ENCODE measurements around the gene LCN12. TPM values are rescaled to one million over a fixed set of nuclear protein-coding genes. Genes with fewer than 3 reads are reported as not detected.
A peak's percentile ranks its signal among the peaks of the same experiment; 100 is the strongest.

Gene LCN12
- total RNA-seq, 1 experiment from 2014 or later = 4.2 TPM

GRCh38 chr9:136946228-136947027 is 5.6 kb upstream of the LCN12 start:
- no TSS peak for BruUV-seq (replicated peaks)
- no peaks in the 10 kb centered on the region for H3K9me2 ChIP-seq (ENCODE audit: insufficient read depth)
- H3K27me3 ChIP-seq (ENCODE audit: insufficient read depth, low read length) = no peaks in the 10 kb centered on the region
- intact Hi-C loops (cut with micrococcal nuclease) = loop anchor here (10.0 kb wide), 1 partner anchor 102 kb away; the partner anchor contains the start of genes AJM1 and PHPT1
- peaks cover 5 to 8% of the 10 kb centered on the region in 2 experiments; a peak in 2 of 4 replicates for H3K36me3 ChIP-seq (ENCODE audit: control insufficient read depth in 1 of 2, insufficient read depth in 2 of 2, low read length in 2 of 2)
- TF ChIP-seq ELF1 (IDR thresholded peaks at IDR 0.05; ENCODE audit: borderline replicate concordance, low read depth) = no peak
- no peak overlapping the region for H2AFZ ChIP-seq (ENCODE audit: low read depth, low read length, poor library complexity, severe bottlenecking)
- H3K4me2 ChIP-seq (ENCODE audit: low read length) = no peak overlapping the region
- no peak overlapping the region; the same call in 1 of the 2 replicates for H3K27ac ChIP-seq (ENCODE audit: low read depth, low read length)
- no peak for DNase-seq (ENCODE audit: low read depth, low spot score)
- ChIA-PET CTCF (interaction anchor here (0.6 to 3.4 kb wide), 6 partner anchors 14 to 100 kb away, joined by 3 to 109 read pairs (median 6); no protein-coding TSS in a partner anchor), POLR2A (interaction anchor here (2.0 kb wide), 1 partner anchor 89 kb away, joined by 9 read pairs; no protein-coding TSS in a partner anchor), RAD21 (ENCODE audit: low non-redundant PET in 1 of 2, low total read pairs in 2 of 2, uncharacterized antibody in 2 of 2, unreplicated experiment in 2 of 2) (interaction anchor here (2.0 to 2.1 kb wide), 2 partner anchors 89 kb away, joined by 21 to 25 read pairs; no protein-coding TSS in a partner anchor)
- H3K9ac ChIP-seq (ENCODE audit: low read length) = no peak overlapping the region
- peaks cover 20% of the 10 kb centered on the region for H3K79me2 ChIP-seq (ENCODE audit: insufficient read depth, low read length)
- H3K4me1 ChIP-seq (ENCODE audit: control insufficient read depth in 1 of 2, insufficient read depth in 2 of 2, low read length in 2 of 2) = peaks cover 29 to 57% of the 10 kb centered on the region in 2 experiments
- ATAC-seq = no peak
- no peaks in the 10 kb centered on the region for H3K9me3 ChIP-seq (ENCODE audit: control insufficient read depth in 1 of 2, insufficient read depth in 1 of 2, low read depth in 1 of 2, low read length in 2 of 2)
- H3K4me3 ChIP-seq (replicated peaks in 1 of 2; ENCODE audit: low read depth in 1 of 2, low read length in 2 of 2) = no peak overlapping the region
- no peaks in the 10 kb centered on the region for H4K20me1 ChIP-seq (ENCODE audit: insufficient read depth)

DNA sequence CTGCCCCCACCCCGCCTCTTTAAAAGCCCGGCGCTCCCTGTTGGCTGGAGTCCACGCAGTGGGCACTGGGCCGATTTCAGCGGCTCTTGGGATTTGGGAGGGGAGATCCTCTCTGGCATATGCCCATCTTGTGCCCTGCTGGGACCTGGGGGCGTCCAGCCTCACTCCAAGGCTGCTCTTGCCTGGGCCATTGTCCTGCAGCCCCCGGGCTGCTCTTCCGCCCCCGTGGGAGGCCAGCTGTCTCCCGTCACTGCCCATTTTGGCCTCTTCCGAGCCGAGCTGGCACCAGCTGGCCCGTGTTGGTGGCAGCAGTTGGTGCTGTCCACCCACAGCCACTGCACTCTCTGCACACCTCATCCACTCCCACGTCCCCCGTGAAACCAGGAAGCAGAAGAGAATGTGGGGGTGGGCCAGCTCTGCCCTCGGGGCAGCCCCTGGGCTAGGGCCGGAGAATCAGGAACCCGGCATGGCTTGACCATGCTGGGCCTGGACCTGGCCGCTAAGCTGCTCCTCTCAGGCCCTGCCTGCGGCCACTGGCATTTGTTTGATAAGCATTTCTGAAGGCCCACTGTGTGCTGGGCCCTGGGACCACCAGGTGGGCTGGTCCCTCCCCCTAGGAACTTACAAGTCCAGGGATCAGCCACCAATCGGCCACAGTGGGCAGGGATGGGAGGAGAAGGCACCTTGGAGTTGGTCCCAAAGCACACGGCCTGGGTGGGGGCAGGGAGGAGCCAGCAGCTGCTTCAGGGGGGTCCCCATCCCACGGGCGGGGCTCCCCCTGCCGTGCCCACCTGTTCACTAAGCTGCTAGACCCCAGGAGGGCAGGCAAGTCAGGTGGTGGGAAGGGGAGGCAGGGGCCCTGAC is 4.8 kb upstream of the LCN12 start:
- no TSS peak for BruUV-seq (replicated peaks)
- ATAC-seq = no peak
- Histone ChIP-seq H3K4me2 (ENCODE audit: low read length) (peak overlapping the region; percentile 97; the same call in 1 of the 2 replicates), H3K27ac (ENCODE audit: low read depth, low read length) (peak overlapping the region; percentile 9; the same call in 1 of the 2 replicates), H2AFZ (ENCODE audit: low read depth, low read length, poor library complexity, severe bottlenecking) (no peak overlapping the region), H3K27me3 (ENCODE audit: insufficient read depth, low read length) (no peaks in the 10 kb centered on the region), H3K9me2 (ENCODE audit: insufficient read depth) (no peaks in the 10 kb centered on the region), H3K9ac (ENCODE audit: low read length) (no peak overlapping the region; the same call in 1 of the 2 replicates), H3K4me1 (ENCODE audit: control insufficient read depth in 1 of 2, insufficient read depth in 2 of 2, low read length in 2 of 2) (peaks cover 29 to 57% of the 10 kb centered on the region in 2 experiments), H3K36me3 (ENCODE audit: control insufficient read depth in 1 of 2, insufficient read depth in 2 of 2, low read length in 2 of 2) (peaks cover 0 to 3% of the 10 kb centered on the region in 2 experiments; a peak in 2 of 4 replicates), H4K20me1 (ENCODE audit: insufficient read depth) (no peaks in the 10 kb centered on the region), H3K4me3 (replicated peaks in 1 of 2; ENCODE audit: low read depth in 1 of 2, low read length in 2 of 2) (no peak overlapping the region), H3K79me2 (ENCODE audit: insufficient read depth, low read length) (peaks cover 19% of the 10 kb centered on the region), H3K9me3 (ENCODE audit: control insufficient read depth in 1 of 2, insufficient read depth in 1 of 2, low read depth in 1 of 2, low read length in 2 of 2) (no peaks in the 10 kb centered on the region)
- CTCF ChIA-PET = interaction anchor here (0.9 to 3.4 kb wide), 20 partner anchors 10 to 157 kb away, joined by 3 to 109 read pairs (median 5); partner anchors contain the start of genes CLIC3, ENTPD2, FUT7 and NPDC1
- DNase-seq (ENCODE audit: low read depth, low spot score) = no peak
- intact Hi-C loops (cut with micrococcal nuclease) = loop anchor here (10.0 kb wide), 1 partner anchor 102 kb away; the partner anchor contains the start of genes AJM1 and PHPT1
- RAD21 ChIA-PET (ENCODE audit: low non-redundant PET in 1 of 2, low total read pairs in 2 of 2, uncharacterized antibody in 2 of 2, unreplicated experiment in 2 of 2) = interaction anchor here (1.0 to 2.1 kb wide), 8 partner anchors 45 to 99 kb away, joined by 3 to 25 read pairs (median 4); partner anchors contain the start of genes PAXX (in 2 of the 2) and CLIC3 (in 1 of the 2)
- POLR2A ChIA-PET = interaction anchor here (0.8 to 2.1 kb wide), 5 partner anchors 18 to 294 kb away, joined by 3 to 9 read pairs (median 6); partner anchors contain the start of gene TUBB4B
- TF ChIP-seq ZBTB33 (IDR thresholded peaks at IDR 0.05; ENCODE audit: extremely low read depth, insufficient replicate concordance, low read length) = no peak
- no peak for TF ChIP-seq POLR2AphosphoS5 (IDR thresholded peaks at IDR 0.05; ENCODE audit: low read depth, low read length)
- no peak for TF ChIP-seq TCF7L2 (IDR thresholded peaks at IDR 0.05; ENCODE audit: borderline replicate concordance, extremely low read depth, insufficient read depth, insufficient read length)
- TF ChIP-seq, protein P1, sequence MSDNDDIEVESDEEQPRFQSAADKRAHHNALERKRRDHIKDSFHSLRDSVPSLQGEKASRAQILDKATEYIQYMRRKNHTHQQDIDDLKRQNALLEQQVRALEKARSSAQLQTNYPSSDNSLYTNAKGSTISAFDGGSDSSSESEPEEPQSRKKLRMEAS (IDR thresholded peaks at IDR 0.05) = no peak
- TF ChIP-seq EGR1 (IDR thresholded peaks at IDR 0.05; ENCODE audit: low read depth) = no peak
- TF ChIP-seq, protein P2, sequence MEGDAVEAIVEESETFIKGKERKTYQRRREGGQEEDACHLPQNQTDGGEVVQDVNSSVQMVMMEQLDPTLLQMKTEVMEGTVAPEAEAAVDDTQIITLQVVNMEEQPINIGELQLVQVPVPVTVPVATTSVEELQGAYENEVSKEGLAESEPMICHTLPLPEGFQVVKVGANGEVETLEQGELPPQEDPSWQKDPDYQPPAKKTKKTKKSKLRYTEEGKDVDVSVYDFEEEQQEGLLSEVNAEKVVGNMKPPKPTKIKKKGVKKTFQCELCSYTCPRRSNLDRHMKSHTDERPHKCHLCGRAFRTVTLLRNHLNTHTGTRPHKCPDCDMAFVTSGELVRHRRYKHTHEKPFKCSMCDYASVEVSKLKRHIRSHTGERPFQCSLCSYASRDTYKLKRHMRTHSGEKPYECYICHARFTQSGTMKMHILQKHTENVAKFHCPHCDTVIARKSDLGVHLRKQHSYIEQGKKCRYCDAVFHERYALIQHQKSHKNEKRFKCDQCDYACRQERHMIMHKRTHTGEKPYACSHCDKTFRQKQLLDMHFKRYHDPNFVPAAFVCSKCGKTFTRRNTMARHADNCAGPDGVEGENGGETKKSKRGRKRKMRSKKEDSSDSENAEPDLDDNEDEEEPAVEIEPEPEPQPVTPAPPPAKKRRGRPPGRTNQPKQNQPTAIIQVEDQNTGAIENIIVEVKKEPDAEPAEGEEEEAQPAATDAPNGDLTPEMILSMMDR (IDR thresholded peaks at IDR 0.05 in 2 of 3, conservative IDR thresholded peaks at IDR 0.05 in 1 of 3; ENCODE audit: borderline replicate concordance in 1 of 3, insufficient read depth in 1 of 3, low read depth in 2 of 3, low read length in 2 of 3) = no peak
- no peak for TF ChIP-seq POLR2A (IDR thresholded peaks at IDR 0.05; ENCODE audit: borderline replicate concordance, extremely low read depth, insufficient read depth, insufficient read length)
- no peak for TF ChIP-seq ZNF274 (IDR thresholded peaks at IDR 0.05; ENCODE audit: low read depth, low read length)
- no peak for TF ChIP-seq SRF (IDR thresholded peaks at IDR 0.05; ENCODE audit: low read depth)
